Activated naive CD4-positive, alpha-beta T cell treated with anti-CD3 and anti-CD28 coated beads, Interleukin-2, amount 10 ng/mL, durations not matched to agents 7 days and 5 days (primary cell): ENCODE results near the gene MTIF2.
"Not testable (repeated sequence)": the region's sequence is repeated elsewhere in the genome, so short reads cannot be mapped to it uniquely, and the experiment has no call there.

Source experiments
- CTCF ChIA-PET: fragments of 350-600 bp; sonication (Branson Sonifier 250); formaldehyde crosslinking; loops from one replicate; lab custom pipeline; 2021; ENCODE audit warnings: antibody characterized with exemption; lab: Charles Lee
- DNase-seq: peaks from one replicate; pipeline ENCODE4 v3.0.0-alpha.2; 2020
- H3K27ac Mint-ChIP-seq: one replicate; pipeline ENCODE4 v1.8.0; 2021; ENCODE audit warnings: mild to moderate bottlenecking, moderate library complexity, mixed read lengths
- H3K27me3 Mint-ChIP-seq: one replicate; pipeline ENCODE4 v1.8.0; 2021; ENCODE audit warnings: mild to moderate bottlenecking, mixed read lengths
- H3K36me3 Mint-ChIP-seq: one replicate; pipeline ENCODE4 v1.8.0; 2021; ENCODE audit warnings: mixed read lengths
- H3K4me1 Mint-ChIP-seq: one replicate; pipeline ENCODE4 v1.8.0; 2021; ENCODE audit warnings: mixed read lengths
- H3K4me3 Mint-ChIP-seq: one replicate; pipeline ENCODE4 v1.8.0; 2021; ENCODE audit warnings: mild to moderate bottlenecking, moderate library complexity, mixed read lengths
- H3K9me3 Mint-ChIP-seq: one replicate; pipeline ENCODE4 v1.8.0; 2021; ENCODE audit warnings: mixed read lengths

MTIF2 gene, protein sequence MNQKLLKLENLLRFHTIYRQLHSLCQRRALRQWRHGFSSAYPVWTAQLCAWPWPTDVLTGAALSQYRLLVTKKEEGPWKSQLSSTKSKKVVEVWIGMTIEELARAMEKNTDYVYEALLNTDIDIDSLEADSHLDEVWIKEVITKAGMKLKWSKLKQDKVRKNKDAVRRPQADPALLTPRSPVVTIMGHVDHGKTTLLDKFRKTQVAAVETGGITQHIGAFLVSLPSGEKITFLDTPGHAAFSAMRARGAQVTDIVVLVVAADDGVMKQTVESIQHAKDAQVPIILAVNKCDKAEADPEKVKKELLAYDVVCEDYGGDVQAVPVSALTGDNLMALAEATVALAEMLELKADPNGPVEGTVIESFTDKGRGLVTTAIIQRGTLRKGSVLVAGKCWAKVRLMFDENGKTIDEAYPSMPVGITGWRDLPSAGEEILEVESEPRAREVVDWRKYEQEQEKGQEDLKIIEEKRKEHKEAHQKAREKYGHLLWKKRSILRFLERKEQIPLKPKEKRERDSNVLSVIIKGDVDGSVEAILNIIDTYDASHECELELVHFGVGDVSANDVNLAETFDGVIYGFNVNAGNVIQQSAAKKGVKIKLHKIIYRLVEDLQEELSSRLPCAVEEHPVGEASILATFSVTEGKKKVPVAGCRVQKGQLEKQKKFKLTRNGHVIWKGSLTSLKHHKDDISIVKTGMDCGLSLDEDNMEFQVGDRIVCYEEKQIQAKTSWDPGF

GRCh38 chr2:55268907-55269644, at the start of gene MTIF2:
Gene MTIF2, minus strand, starts transcription at chr2:55269231. Its CDS starts 5,373 bp downstream, at chr2:55263858.
- Mint-ChIP-seq H3K27ac (peak within 1 kb of the TSS; percentile 85), H3K4me3 (peak within 1 kb of the TSS; percentile 82)

DNA sequence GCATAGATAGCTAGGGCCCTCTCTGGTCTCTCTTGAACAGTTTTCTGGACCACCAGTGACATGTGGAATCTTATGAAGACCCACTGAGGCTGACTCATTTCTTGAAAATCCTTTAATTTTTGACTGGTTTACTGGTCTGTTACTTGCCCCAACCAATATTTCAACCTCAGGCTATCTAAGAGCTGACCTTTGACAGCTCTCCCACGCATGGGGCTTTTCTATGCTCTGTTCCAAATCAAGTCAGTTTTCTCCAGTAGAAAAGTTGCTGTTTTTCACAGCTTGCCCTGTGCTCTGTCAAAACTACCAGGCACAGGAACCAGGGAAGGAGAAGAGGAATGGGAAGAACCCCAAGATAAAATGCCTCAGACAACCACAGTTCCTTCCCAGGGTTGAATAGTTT, 46.0 kb upstream of the MTIF2 start:
- peaks cover 8% of the 10 kb centered on the region for H3K4me1 Mint-ChIP-seq
- H3K4me3 Mint-ChIP-seq = no peak overlapping the region
- H3K27me3 Mint-ChIP-seq = no peaks in the 10 kb centered on the region
- no peaks in the 10 kb centered on the region for H3K36me3 Mint-ChIP-seq
- no peaks in the 10 kb centered on the region for H3K9me3 Mint-ChIP-seq
- no peak overlapping the region for H3K27ac Mint-ChIP-seq
- no peak for DNase-seq
- CTCF ChIA-PET = no interaction called here

More at GRCh38 chr2:55268907-55269644, at the start of gene MTIF2:
- Mint-ChIP-seq H3K27me3 (peaks cover 4% of the 10 kb centered on the region), H3K9me3 (no peaks in the 10 kb centered on the region), H3K36me3 (peaks cover 10% of the 10 kb centered on the region), H3K4me1 (peaks cover 33% of the 10 kb centered on the region)
- peak; percentile 91 for DNase-seq
- CTCF ChIA-PET = interaction anchor here (1.2 kb wide), 1 partner anchor 46 kb away, joined by 3 read pairs; no protein-coding TSS in a partner anchor

- Mint-ChIP-seq H3K4me1 (peaks cover 13% of the 10 kb centered on the region), H3K27me3 (no peaks in the 10 kb centered on the region), H3K36me3 (no peaks in the 10 kb centered on the region), H3K4me3 (no peak overlapping the region), H3K9me3 (no peaks in the 10 kb centered on the region), H3K27ac (no peak overlapping the region)
- CTCF ChIA-PET = no interaction called here
- DNase-seq = no peak
Observed at GRCh38 chr2:55311444-55311870, 42.4 kb upstream of the MTIF2 start.

DNA sequence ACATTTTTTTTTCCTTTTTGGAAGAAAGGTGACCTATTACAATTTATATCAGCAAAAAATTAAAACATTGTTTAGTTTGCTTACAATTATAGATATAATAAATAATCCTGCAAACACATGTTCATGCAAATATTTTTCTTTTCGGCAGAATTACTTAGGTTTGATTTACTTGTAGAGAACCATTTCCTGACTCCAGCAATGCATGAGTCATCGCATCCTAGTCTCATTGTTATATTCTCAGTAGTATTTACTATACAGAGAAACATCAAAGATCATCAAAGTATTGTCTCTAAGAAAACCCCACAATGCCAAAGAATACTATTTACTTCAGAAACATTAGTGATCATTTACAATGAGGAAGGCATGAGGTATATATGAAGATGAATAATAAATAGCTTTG, 40.4 kb upstream of the MTIF2 start:
- Mint-ChIP-seq H3K4me3 (no peak overlapping the region), H3K9me3 (no peaks in the 10 kb centered on the region), H3K4me1 (peaks cover 13% of the 10 kb centered on the region), H3K36me3 (no peaks in the 10 kb centered on the region), H3K27ac (no peak overlapping the region), H3K27me3 (no peaks in the 10 kb centered on the region)
- CTCF ChIA-PET = no interaction called here
- no peak for DNase-seq

- CTCF ChIA-PET = no interaction called here
- DNase-seq = no peak
- no peaks in the 10 kb centered on the region for H3K9me3 Mint-ChIP-seq
- H3K36me3 Mint-ChIP-seq = no peaks in the 10 kb centered on the region
- peaks cover 3% of the 10 kb centered on the region for H3K4me1 Mint-ChIP-seq
- no peak overlapping the region for H3K4me3 Mint-ChIP-seq
- H3K27me3 Mint-ChIP-seq = no peaks in the 10 kb centered on the region
- H3K27ac Mint-ChIP-seq = no peak overlapping the region
Observed at GRCh38 chr2:55302241-55302640, 33.2 kb upstream of the MTIF2 start.

GRCh38 chr2:55301277-55301676, 32.2 kb upstream of the MTIF2 start:
- H3K36me3 Mint-ChIP-seq = no peaks in the 10 kb centered on the region
- CTCF ChIA-PET = no interaction called here

DNA sequence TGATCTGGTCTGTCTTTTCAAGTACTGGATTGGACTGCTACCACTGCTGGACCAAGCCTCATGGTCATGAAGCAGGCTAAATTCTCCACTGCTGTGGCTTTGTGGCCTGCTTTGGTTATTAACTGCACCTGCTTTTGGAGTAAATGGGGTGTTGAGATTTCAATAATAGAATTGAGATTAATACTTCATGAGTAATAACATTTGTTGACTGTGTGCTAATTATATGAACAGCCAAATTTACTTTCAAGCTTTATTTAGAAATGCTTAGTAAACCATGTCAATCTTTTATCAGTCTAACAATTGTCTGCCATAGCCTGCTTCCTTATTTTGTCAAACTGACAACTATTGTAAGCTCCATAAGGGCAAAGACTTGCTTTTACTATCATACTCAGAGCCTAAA, 27.4 kb upstream of the MTIF2 start:
- CTCF ChIA-PET = no interaction called here
- Mint-ChIP-seq H3K27ac (no peak overlapping the region), H3K4me3 (no peak overlapping the region), H3K4me1 (peaks cover 12% of the 10 kb centered on the region), H3K27me3 (no peaks in the 10 kb centered on the region), H3K36me3 (no peaks in the 10 kb centered on the region), H3K9me3 (no peaks in the 10 kb centered on the region)
- DNase-seq = no peak

More at GRCh38 chr2:55301277-55301676, 32.2 kb upstream of the MTIF2 start:
- Mint-ChIP-seq H3K4me3 (no peak overlapping the region), H3K27me3 (no peaks in the 10 kb centered on the region), H3K27ac (no peak overlapping the region), H3K4me1 (peaks cover 3% of the 10 kb centered on the region), H3K9me3 (no peaks in the 10 kb centered on the region)
- no peak for DNase-seq

GRCh38 chr2:55283083-55283482, 14.1 kb upstream of the MTIF2 start:
- no peaks in the 10 kb centered on the region for H3K9me3 Mint-ChIP-seq
- H3K4me1 Mint-ChIP-seq = peaks cover 29% of the 10 kb centered on the region
- peaks cover 6% of the 10 kb centered on the region for H3K36me3 Mint-ChIP-seq
- H3K27ac Mint-ChIP-seq = no peak overlapping the region
- peaks cover 3% of the 10 kb centered on the region for H3K27me3 Mint-ChIP-seq
- no peak for DNase-seq
- CTCF ChIA-PET = no interaction called here
- peak overlapping the region; percentile 83 for H3K4me3 Mint-ChIP-seq

GRCh38 chr2:55282110-55282917, 13.3 kb upstream of the MTIF2 start:
- peaks cover 3% of the 10 kb centered on the region for H3K27me3 Mint-ChIP-seq
- H3K4me1 Mint-ChIP-seq = peaks cover 29% of the 10 kb centered on the region
- peak; percentile 92 for DNase-seq
- peak overlapping the region; percentile 83 for H3K4me3 Mint-ChIP-seq
- peak overlapping the region; percentile 93 for H3K27ac Mint-ChIP-seq
- CTCF ChIA-PET = no interaction called here
- peaks cover 6% of the 10 kb centered on the region for H3K36me3 Mint-ChIP-seq
- no peaks in the 10 kb centered on the region for H3K9me3 Mint-ChIP-seq

DNA sequence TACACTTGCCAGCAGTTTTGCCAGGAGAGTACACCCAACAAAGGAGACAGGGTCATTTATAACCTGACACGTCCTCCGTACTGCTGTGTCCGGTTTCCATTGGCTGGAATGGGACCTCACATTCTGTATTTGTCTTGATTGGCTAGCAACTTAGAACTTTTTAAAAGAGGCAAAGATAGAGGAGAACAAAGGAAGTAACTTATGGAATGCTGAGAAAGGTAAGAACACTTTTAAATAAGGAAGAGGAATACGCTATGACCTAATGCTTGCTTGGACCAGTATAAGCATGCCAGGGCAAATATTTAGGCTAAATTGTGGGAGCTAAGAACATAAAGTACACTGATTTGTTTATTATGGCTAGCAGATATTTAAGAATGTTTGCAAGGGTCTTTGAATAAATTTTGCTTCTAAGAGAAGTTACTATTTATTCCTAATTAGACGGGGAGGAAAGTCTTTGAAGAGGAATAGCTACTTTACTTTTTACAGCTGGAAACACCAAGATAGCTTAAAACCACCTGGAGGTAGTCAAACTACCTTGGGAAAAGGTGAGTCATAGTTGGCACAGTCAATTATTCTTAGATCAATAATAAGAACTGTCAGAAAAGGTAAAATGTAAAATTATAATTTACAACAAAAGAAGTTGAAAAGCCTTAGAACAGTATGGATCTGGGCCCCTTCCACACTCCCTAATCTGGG, 12.0 kb upstream of the MTIF2 start:
- H3K27ac Mint-ChIP-seq, DNase-seq, H3K36me3 Mint-ChIP-seq, H3K27me3 Mint-ChIP-seq, H3K9me3 Mint-ChIP-seq: not testable (repeated sequence)
- Mint-ChIP-seq H3K4me1 (peaks cover 26% of the 10 kb centered on the region), H3K4me3 (peak overlapping the region; percentile 40)
- CTCF ChIA-PET = interaction anchor here (1.2 kb wide), 1 partner anchor 10 kb away, joined by 3 read pairs; no protein-coding TSS in a partner anchor

GRCh38 chr2:55279859-55280424, 10.9 kb upstream of the MTIF2 start:
- not testable (repeated sequence) for H3K27me3 Mint-ChIP-seq, H3K4me3 Mint-ChIP-seq, H3K9me3 Mint-ChIP-seq, DNase-seq, H3K36me3 Mint-ChIP-seq, H3K27ac Mint-ChIP-seq
- CTCF ChIA-PET = interaction anchor here (1.2 kb wide), 1 partner anchor 9 kb away, joined by 3 read pairs; no protein-coding TSS in a partner anchor
- peaks cover 26% of the 10 kb centered on the region for H3K4me1 Mint-ChIP-seq

- CTCF ChIA-PET, H3K27ac Mint-ChIP-seq, H3K4me3 Mint-ChIP-seq, H3K9me3 Mint-ChIP-seq, DNase-seq, H3K27me3 Mint-ChIP-seq, H3K36me3 Mint-ChIP-seq: not testable (repeated sequence)
- H3K4me1 Mint-ChIP-seq = peaks cover 26% of the 10 kb centered on the region
Observed at GRCh38 chr2:55279214-55279835, 10.3 kb upstream of the MTIF2 start.
